Measurements from ENCODE around the gene GIPC1. TPM values are rescaled to one million over a fixed set of nuclear protein-coding genes. Genes with fewer than 3 reads are reported as not detected.
"Not testable (repeated sequence)": the region's sequence is repeated elsewhere in the genome, so short reads cannot be mapped to it uniquely, and the experiment has no call there.

GIPC1 gene, protein sequence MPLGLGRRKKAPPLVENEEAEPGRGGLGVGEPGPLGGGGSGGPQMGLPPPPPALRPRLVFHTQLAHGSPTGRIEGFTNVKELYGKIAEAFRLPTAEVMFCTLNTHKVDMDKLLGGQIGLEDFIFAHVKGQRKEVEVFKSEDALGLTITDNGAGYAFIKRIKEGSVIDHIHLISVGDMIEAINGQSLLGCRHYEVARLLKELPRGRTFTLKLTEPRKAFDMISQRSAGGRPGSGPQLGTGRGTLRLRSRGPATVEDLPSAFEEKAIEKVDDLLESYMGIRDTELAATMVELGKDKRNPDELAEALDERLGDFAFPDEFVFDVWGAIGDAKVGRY
- total RNA-seq: 10 to 100 TPM; 26.2 to 30.8 TPM

DNA sequence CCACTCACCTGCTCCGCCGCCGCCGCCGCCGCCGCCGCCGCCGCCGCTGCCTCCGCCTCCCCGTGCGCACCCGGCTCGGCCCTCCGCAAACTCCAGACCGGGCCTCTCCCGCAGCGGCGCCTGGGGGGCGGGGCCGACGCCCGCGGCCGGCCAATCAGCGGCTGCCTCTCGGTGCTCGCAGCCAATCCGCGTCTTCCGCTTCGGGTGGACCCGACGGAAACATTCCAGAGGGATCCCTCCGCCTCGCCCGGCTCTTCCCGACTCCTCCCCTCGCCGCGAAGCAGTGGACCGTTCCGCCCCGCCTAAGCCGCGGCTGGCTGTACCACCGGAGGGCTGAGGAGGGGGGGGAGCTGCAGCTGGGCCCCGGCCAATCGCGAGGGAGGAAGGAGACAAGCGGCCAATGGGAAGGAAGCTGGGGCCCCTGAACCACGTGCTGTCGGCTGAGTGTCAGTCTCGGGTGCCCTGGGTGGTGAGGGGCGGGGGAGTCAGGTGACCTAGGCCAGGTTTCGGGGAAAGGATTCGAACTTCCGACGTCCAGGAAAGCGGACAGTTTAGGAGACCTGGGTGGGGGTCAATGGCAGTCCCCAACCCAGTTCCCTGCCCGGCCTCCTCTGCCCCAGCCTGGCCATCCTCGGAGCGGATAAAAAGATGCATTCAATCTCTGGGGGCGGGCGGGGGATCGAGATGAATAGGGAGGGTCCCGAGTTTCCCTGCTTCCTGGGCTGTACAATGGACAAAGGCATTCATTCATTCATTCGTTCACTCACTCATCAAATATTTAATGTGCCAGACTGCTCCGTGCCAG lies at the start of gene GIPC1:
Gene GIPC1, minus strand, starts transcription at position 99 of the 805 bp plus-strand sequence. CDS start 13,151 bp downstream, outside the sequence.
- DNase-seq (peak; percentile 83), ATAC-seq (peak; percentile 96)
- CTCF ChIA-PET: interaction anchor here (0.6 to 4.3 kb wide), 11 partner anchors 8 to 359 kb away, joined by 3 to 29 read pairs (median 7); partner anchors contain the start of genes ASF1B and PTGER1
- H3K27me3 Mint-ChIP-seq: peaks cover 7% of the 10 kb centered on the region
- no peaks in the 10 kb centered on the region for H3K9me3 Mint-ChIP-seq (ENCODE audit: low read depth)
- H3K4me3 Mint-ChIP-seq: peak within 1 kb of the TSS; percentile 78
- H3K4me1 Mint-ChIP-seq: peaks cover 18% of the 10 kb centered on the region
- H3K36me3 Mint-ChIP-seq: peaks cover 2% of the 10 kb centered on the region
- peak within 1 kb of the TSS; percentile 24 for H3K27ac Mint-ChIP-seq

DNA sequence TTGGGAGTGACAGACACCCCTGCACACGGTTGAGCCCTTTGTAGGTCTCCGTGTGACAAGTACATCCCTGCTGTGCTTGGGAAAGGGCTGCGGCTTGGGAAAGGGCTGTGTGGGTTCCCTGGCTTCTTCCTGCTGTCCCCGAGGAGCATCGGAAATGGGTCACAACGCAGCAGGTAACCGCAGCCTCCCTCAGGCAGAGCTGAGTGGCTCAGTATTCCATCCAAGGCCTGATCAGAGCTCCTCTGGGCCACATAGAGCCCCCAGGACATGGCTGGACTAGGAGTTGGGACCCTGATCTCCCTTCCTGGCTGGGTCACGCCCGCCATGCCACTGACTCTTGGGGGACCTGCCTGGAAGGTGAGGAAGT lies 49.8 kb upstream of the GIPC1 start:
- H3K9me3 Mint-ChIP-seq (ENCODE audit: low read depth): no peaks in the 10 kb centered on the region
- ATAC-seq (no peak), DNase-seq (no peak)
- peaks cover 4% of the 10 kb centered on the region for H3K4me1 Mint-ChIP-seq
- H3K27ac Mint-ChIP-seq: no peak overlapping the region
- CTCF ChIA-PET: no interaction called here
- H3K36me3 Mint-ChIP-seq: peaks cover 8% of the 10 kb centered on the region
- no peaks in the 10 kb centered on the region for H3K27me3 Mint-ChIP-seq
- no peak overlapping the region for H3K4me3 Mint-ChIP-seq

DNA sequence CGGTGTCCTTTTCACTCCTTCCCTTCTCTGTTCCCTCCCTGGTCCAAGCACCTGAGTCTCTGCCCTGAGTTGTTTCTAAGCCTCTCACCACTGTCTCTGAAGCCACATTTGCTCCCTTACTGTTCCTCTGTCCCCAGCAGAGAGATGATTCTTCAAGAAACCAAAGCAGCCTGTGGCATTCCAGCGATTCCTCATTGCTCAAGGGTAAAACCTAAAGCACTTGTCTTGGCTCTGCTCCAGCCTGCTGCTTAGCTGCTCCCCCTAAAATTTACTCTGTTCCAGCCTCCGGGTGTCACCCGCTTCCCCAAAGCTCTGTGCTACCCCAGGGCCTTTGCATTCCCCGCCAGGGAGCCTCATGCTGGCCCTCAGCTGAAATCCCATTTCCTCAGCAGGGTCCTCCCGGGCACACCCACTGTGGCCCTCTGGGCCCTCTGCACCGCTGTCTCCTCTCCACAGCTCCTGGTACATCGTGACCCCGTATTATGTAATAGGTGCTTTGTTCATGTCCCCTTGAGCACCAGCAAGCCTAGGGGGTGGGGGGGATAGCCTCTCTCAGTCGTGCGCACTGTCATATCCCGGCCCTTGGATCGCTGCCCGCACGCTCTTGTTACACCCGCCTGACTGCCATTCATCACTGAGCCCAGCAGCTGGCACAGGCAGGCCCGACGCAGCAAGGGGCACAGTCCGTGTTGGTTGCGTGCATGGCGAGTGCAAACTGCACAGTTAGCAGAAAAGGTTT lies 49.2 kb upstream of the GIPC1 start:
- H3K9me3 Mint-ChIP-seq (ENCODE audit: low read depth): no peaks in the 10 kb centered on the region
- peaks cover 3% of the 10 kb centered on the region for H3K4me1 Mint-ChIP-seq
- DNase-seq: no peak
- no peak overlapping the region for H3K27ac Mint-ChIP-seq
- CTCF ChIA-PET: no interaction called here
- peaks cover 8% of the 10 kb centered on the region for H3K36me3 Mint-ChIP-seq
- no peak overlapping the region for H3K4me3 Mint-ChIP-seq
- no peak for ATAC-seq
- no peaks in the 10 kb centered on the region for H3K27me3 Mint-ChIP-seq

DNA sequence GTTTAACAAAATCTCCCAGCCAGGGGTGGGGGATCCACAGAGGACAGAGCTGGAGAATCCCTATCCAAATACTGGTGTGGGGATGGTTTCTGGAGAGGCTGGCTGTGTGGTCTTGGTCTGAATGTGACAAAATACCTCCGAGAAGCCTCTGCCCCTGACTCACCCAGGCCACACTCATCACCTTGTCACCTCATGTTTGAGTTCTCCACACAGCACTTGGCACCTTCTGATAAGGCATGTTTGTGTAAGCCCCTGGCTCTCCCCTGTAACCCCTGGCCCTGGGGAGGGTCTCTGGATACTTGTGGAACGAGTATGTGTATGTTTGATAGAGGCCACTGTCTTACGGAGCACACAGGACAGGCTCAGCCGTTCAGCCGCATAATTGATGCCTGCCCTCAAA lies 48.1 kb upstream of the GIPC1 start:
- no peak for ATAC-seq
- CTCF ChIA-PET: no interaction called here
- peaks cover 4% of the 10 kb centered on the region for H3K36me3 Mint-ChIP-seq
- no peak overlapping the region for H3K4me3 Mint-ChIP-seq
- peaks cover 1% of the 10 kb centered on the region for H3K4me1 Mint-ChIP-seq
- H3K9me3 Mint-ChIP-seq (ENCODE audit: low read depth): no peaks in the 10 kb centered on the region
- no peak for DNase-seq
- no peak overlapping the region for H3K27ac Mint-ChIP-seq
- no peaks in the 10 kb centered on the region for H3K27me3 Mint-ChIP-seq

DNA sequence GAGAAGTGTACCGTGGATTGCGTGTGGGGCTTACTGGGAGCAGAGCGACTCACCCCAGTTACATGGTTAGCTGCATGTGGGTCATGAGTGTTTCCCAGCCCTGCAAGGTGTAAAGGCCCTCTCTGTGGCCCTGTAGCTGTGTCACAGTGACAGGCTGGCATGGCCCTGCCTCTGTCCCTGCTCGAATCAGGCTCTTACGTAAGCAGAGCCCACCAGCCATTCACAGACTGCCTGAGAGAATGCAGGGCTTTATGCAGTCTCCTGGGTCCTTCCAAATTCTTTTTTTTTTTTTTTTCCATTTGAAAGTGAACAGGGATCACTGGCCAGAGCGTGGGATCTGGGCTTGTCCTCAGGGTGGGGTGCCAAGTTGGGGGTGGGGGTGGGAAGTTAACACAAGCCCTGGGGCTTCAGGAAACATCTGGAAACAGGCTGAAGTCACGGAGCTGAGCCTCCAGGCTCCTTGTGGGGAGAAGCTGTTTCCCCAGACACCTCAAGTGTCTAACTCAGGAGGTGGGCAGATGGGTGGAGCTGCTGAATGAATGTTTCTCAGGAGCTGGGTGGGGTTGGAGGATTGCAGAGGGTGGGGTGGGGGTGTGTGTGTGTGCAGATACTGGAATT lies 46.9 kb upstream of the GIPC1 start:
- ATAC-seq (no peak), DNase-seq (no peak)
- H3K36me3 Mint-ChIP-seq: no peaks in the 10 kb centered on the region
- H3K4me3 Mint-ChIP-seq: no peak overlapping the region
- no peaks in the 10 kb centered on the region for H3K4me1 Mint-ChIP-seq
- CTCF ChIA-PET: interaction anchor here (1.8 kb wide), 1 partner anchor 13 kb away, joined by 5 read pairs; no protein-coding TSS in a partner anchor
- no peak overlapping the region for H3K27ac Mint-ChIP-seq
- no peaks in the 10 kb centered on the region for H3K27me3 Mint-ChIP-seq
- H3K9me3 Mint-ChIP-seq (ENCODE audit: low read depth): no peaks in the 10 kb centered on the region

DNA sequence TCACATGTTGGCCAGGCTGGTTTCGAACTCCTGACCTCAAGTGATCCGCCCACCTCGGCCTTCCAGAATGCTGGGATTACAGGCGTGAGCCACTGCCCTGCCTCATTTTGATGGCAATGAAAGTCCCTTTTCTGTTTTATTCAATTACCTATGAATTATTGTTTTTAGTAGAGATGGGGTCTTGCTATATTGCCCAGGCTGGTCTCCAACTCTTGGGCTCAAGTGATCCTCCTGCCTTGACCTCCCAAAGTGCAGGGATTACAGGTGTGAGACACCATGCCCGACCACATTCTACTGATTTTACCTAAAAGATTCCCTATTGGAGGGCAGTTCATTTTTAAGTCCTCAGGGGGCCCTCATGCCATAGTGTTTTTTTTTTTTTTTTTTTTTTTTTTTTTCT lies 46.1 kb upstream of the GIPC1 start:
- H3K36me3 Mint-ChIP-seq; ATAC-seq; DNase-seq; H3K27me3 Mint-ChIP-seq; H3K27ac Mint-ChIP-seq; H3K4me3 Mint-ChIP-seq; H3K9me3 Mint-ChIP-seq (ENCODE audit: low read depth); H3K4me1 Mint-ChIP-seq: not testable (repeated sequence)
- CTCF ChIA-PET: interaction anchor here (1.8 kb wide), 1 partner anchor 14 kb away, joined by 5 read pairs; no protein-coding TSS in a partner anchor

DNA sequence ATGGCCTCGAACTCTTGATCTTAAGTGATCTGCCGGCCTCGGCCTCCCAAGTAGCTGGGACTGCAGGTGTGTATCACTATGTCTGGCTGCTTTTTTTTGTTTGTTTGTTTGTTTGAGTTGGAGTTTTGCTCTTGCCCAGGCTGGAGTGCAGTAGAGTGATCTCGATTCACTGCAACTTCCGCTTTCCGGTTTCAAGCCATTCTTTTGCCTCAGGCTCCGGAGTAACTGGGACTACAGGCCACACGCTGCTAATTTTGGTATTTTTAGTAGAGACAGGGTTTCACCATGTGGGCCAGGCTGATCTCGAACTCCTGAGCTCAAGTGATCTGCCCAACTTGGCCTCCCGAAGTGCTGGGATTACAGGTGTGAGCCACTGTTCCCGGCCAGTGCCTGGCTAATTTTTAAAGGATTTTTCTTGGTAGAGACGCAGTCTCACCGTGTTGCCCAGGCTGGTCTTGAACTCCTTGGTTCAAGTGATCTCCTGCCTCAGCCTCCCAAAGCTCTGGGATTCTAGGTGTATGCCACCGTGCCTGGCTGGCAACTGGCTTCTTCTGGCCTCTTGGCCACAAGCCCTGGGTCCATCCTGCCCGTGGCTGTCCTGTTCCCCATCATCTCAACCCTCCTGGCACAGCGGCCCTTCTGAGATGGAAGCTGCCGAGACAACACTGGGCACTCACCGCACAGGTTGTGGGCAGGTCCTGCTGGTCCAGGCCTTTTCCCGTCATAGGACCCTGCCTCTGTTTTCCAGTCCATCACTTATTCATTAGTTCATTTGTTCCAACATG lies 45.0 kb upstream of the GIPC1 start:
- Mint-ChIP-seq H3K27ac (no peak overlapping the region), H3K9me3 (ENCODE audit: low read depth) (no peaks in the 10 kb centered on the region), H3K36me3 (no peaks in the 10 kb centered on the region), H3K4me3 (no peak overlapping the region), H3K4me1 (peaks cover 4% of the 10 kb centered on the region), H3K27me3 (no peaks in the 10 kb centered on the region)
- DNase-seq (no peak), ATAC-seq (no peak)
- CTCF ChIA-PET: interaction anchor here (1.4 kb wide), 1 partner anchor 15 kb away, joined by 6 read pairs; no protein-coding TSS in a partner anchor

DNA sequence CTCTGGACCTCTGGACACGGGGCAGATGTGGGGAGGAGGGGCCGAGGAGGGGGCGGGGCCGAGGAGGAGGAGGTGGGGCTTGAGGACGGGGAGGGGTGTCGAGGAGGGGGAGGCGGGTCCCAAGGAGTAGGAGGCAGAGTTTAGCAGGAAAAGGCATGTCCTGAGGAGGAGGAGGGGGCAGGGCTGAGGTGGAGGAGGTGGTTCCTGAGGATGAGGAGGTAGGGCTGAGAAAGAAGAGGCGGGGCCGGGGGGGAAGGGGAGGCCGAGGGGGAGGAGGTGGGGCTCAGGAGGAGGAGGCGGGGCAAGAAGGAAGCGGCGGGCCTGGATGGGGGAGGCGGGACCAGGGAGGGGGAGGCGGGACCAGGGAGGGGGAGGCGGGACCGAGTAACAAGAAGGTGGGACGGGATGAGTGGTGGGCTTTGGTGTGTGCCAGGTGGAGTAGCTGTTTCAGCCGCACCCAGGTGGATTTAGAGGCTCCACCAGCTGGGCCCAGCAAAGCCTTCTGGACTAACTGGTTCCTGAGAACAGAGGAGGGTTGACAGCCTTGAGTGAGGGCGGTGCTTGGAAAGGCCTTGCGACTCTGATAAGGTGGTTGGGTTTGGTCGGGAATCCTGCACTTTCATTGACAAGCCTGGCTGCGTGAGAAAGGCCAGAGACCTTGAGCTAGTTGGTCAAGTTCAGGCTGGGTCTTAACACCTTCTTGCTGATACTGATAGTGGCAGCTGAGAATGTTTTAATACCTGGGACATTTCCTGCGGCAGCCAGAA lies 41.2 kb upstream of the GIPC1 start:
- CTCF ChIA-PET: interaction anchor here (0.9 to 2.3 kb wide), 5 partner anchors 18 to 37 kb away, joined by 3 to 10 read pairs (median 3); partner anchors contain the start of gene NDUFB7
- no peak overlapping the region for H3K27ac Mint-ChIP-seq
- no peak overlapping the region for H3K4me3 Mint-ChIP-seq
- H3K36me3 Mint-ChIP-seq: peaks cover 1% of the 10 kb centered on the region
- DNase-seq: peak; percentile 68
- peaks cover 12% of the 10 kb centered on the region for H3K4me1 Mint-ChIP-seq
- ATAC-seq: peak; percentile 66
- H3K9me3 Mint-ChIP-seq (ENCODE audit: low read depth): no peaks in the 10 kb centered on the region
- H3K27me3 Mint-ChIP-seq: no peaks in the 10 kb centered on the region

DNA sequence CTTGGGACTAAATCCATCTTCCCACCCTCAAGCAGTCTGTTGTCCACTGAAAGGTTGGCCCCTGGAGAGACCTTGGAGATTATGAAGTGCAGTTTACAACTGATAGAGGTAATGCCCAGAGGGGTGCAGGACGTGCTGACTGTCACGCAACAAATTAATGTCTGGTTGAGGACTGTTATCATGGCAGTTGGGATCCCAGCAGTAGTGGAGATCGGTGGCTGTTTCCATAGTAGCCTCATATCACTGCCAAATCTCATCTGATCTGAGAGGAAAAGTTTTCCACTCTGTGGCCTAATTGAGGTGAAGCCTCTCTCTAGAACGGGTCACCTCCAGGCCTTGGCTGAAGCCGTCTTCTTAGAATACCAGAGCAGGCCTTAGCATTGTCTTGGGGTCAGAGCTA lies 37.5 kb upstream of the GIPC1 start:
- CTCF ChIA-PET: no interaction called here
- Mint-ChIP-seq H3K9me3 (ENCODE audit: low read depth) (no peaks in the 10 kb centered on the region), H3K27me3 (no peaks in the 10 kb centered on the region), H3K36me3 (peaks cover 3% of the 10 kb centered on the region), H3K4me1 (peaks cover 26% of the 10 kb centered on the region), H3K4me3 (no peak overlapping the region), H3K27ac (no peak overlapping the region)
- ATAC-seq: no peak
- DNase-seq: no peak

DNA sequence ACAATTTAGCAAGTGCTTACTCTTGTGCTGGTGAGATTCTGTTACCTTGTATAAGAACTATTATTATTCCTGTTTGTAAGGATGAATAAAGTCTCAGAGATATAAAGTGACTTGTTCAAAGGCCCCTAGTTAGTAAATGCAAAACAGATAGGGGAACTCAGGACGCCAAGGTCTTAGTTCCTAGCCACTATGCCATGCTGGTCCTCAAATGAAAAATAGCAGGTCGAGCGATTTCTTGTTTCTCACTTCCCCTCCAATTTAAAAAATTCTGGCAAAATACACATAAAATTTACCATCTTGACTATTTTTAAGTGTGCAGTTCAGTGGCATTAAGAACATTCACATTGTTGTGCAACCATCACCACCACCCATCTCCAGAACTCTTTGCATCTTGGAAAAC lies 34.6 kb upstream of the GIPC1 start:
- H3K36me3 Mint-ChIP-seq: peaks cover 3% of the 10 kb centered on the region
- peaks cover 24% of the 10 kb centered on the region for H3K4me1 Mint-ChIP-seq
- ATAC-seq: no peak
- H3K27ac Mint-ChIP-seq: peak overlapping the region; percentile 57
- CTCF ChIA-PET: interaction anchor here (0.8 to 1.2 kb wide), 3 partner anchors 10 to 394 kb away, joined by 3 to 4 read pairs (median 4); partner anchors contain the start of gene ASF1B
- H3K4me3 Mint-ChIP-seq: peak overlapping the region; percentile 90
- H3K27me3 Mint-ChIP-seq: no peaks in the 10 kb centered on the region
- no peaks in the 10 kb centered on the region for H3K9me3 Mint-ChIP-seq (ENCODE audit: low read depth)
- DNase-seq: no peak

DNA sequence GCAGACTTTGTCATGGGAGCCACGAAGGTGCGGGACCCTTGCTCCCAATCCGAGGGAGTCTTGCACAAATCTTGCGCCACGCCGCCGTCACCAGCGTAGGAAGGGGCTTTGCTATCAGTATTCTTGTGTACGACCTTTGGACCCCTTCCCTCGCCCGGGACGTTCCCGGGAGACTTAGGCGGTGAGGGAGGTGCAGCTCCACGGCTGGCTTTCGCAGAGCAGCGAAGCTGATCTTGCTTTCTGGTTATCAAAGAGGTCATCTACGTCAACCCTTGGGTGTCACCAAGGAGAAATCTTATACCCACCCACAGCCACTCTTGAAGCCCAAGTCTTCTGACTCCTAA lies 34.0 kb upstream of the GIPC1 start:
- DNase-seq (no peak), ATAC-seq (no peak)
- Mint-ChIP-seq H3K27ac (peak overlapping the region; percentile 95), H3K36me3 (peaks cover 3% of the 10 kb centered on the region), H3K9me3 (ENCODE audit: low read depth) (no peaks in the 10 kb centered on the region), H3K4me3 (peak overlapping the region; percentile 90), H3K4me1 (peaks cover 24% of the 10 kb centered on the region), H3K27me3 (no peaks in the 10 kb centered on the region)
- CTCF ChIA-PET: interaction anchor here (0.8 to 1.5 kb wide), 4 partner anchors 9 to 393 kb away, joined by 3 to 4 read pairs (median 4); partner anchors contain the start of gene ASF1B

Measured in activated CD8-positive, alpha-beta memory T cell treated with anti-CD3 and anti-CD28 coated beads, Interleukin-2, amount 10 ng/mL, durations not matched to agents 7 days and 5 days (primary cell).